Upper lobe of right lung (tissue), 1 donor: Measurements from ENCODE around the gene GCK. TPM values are rescaled to one million over a fixed set of nuclear protein-coding genes. Genes with fewer than 3 reads are reported as not detected.

ENCODE experiments used
- ATAC-seq: fragments of 200-7000 bp; cut with Tn5 transposase; one replicate; pipeline ENCODE4 v1.9.1; 2020; ENCODE audit warnings: mild to moderate bottlenecking, moderate library complexity
- DNase-seq: peaks from one replicate; pipeline ENCODE4 v3.0.0-alpha.2; 2020
- H3K27ac ChIP-seq: fragments of 200-600 bp; one replicate; pipeline ENCODE4 v1.8.0; 2022
- H3K27me3 ChIP-seq: fragments of 200-600 bp; one replicate; pipeline ENCODE4 v1.8.0; 2022; ENCODE audit warnings: mild to moderate bottlenecking
- H3K36me3 ChIP-seq: fragments of 200-600 bp; one replicate; pipeline ENCODE4 v1.8.0; 2022
- H3K4me1 ChIP-seq: fragments of 200-600 bp; one replicate; pipeline ENCODE4 v1.8.0; 2022
- H3K4me3 ChIP-seq: fragments of 200-600 bp; one replicate; pipeline ENCODE4 v1.8.0; 2022; ENCODE audit warnings: mild to moderate bottlenecking
- H3K9me3 ChIP-seq: fragments of 200-600 bp; one replicate; pipeline ENCODE4 v1.8.0; 2022
- CTCF ChIP-seq: fragments of 200-600 bp; IDR thresholded peaks from one replicate; pipeline ENCODE4 v1.8.0; 2022; ENCODE audit warnings: antibody characterized with exemption
- intact Hi-C: fragments of 100-400 bp; cut with DNase I; formaldehyde crosslinking; loops from one replicate; pipeline ENCODE4 v1.11.0; 2022
- total RNA-seq: library from RNA; stranded (reverse); fragmentation: NEBNext Ultra II Directional; extraction: Animal tissue kit (Norgen Biotek cat#: 25700); gene quantifications from one replicate; pipeline ENCODE4 v1.2.1, GENCODE V29; 2021
- donor health status: DM: no; HTN: yes; CAD: no; lungs with severe emphysema.

The GCK gene
- total RNA-seq, 1 donor from 2014 or later: 0.23 TPM

- Histone ChIP-seq H3K9me3 (no peaks in the 10 kb centered on the region), H3K4me3 (no peak overlapping the region), H3K27me3 (no peaks in the 10 kb centered on the region), H3K4me1 (no peaks in the 10 kb centered on the region), H3K27ac (no peak overlapping the region), H3K36me3 (peaks cover 10% of the 10 kb centered on the region)
- no peak for ATAC-seq
- no peak for TF ChIP-seq CTCF
- no peak for DNase-seq
- intact Hi-C loops: no loop called here
Measured at GRCh38 chr7:44217852-44218402, 28.7 kb upstream of the GCK start.

- intact Hi-C loops: no loop called here
- no peak overlapping the region for H3K27ac ChIP-seq
- peak; percentile 55 for DNase-seq
Measured at GRCh38 chr7:44217223-44217714, 28.0 kb upstream of the GCK start.

GRCh38 chr7:44216521-44217222 is 27.4 kb upstream of the GCK start:
- Histone ChIP-seq H3K9me3 (no peaks in the 10 kb centered on the region), H3K27ac (no peak overlapping the region), H3K27me3 (no peaks in the 10 kb centered on the region), H3K36me3 (peaks cover 22% of the 10 kb centered on the region), H3K4me1 (no peaks in the 10 kb centered on the region), H3K4me3 (no peak overlapping the region)
- TF ChIP-seq CTCF: no peak
- ATAC-seq (no peak), DNase-seq (peak; percentile 43)
- intact Hi-C loops: no loop called here

More at GRCh38 chr7:44217223-44217714, 28.0 kb upstream of the GCK start:
- TF ChIP-seq CTCF: no peak
- Histone ChIP-seq H3K36me3 (peaks cover 16% of the 10 kb centered on the region), H3K4me1 (no peaks in the 10 kb centered on the region), H3K27me3 (no peaks in the 10 kb centered on the region), H3K4me3 (no peak overlapping the region), H3K9me3 (no peaks in the 10 kb centered on the region)
- ATAC-seq: no peak

- H3K4me1 ChIP-seq: no peaks in the 10 kb centered on the region
- intact Hi-C loops: no loop called here
- peaks cover 29% of the 10 kb centered on the region for H3K36me3 ChIP-seq
- no peak overlapping the region for H3K27ac ChIP-seq
- H3K9me3 ChIP-seq: no peaks in the 10 kb centered on the region
- no peak overlapping the region for H3K4me3 ChIP-seq
- DNase-seq (peak; percentile 43), ATAC-seq (no peak)
- no peaks in the 10 kb centered on the region for H3K27me3 ChIP-seq
- no peak for TF ChIP-seq CTCF
Measured at GRCh38 chr7:44216019-44216418, 26.8 kb upstream of the GCK start.

GRCh38 chr7:44215531-44215930 is 26.3 kb upstream of the GCK start:
- Histone ChIP-seq H3K4me1 (no peaks in the 10 kb centered on the region), H3K36me3 (peaks cover 34% of the 10 kb centered on the region), H3K27ac (no peak overlapping the region), H3K4me3 (no peak overlapping the region), H3K27me3 (no peaks in the 10 kb centered on the region), H3K9me3 (no peaks in the 10 kb centered on the region)
- DNase-seq (peak; percentile 56), ATAC-seq (no peak)
- no peak for TF ChIP-seq CTCF
- intact Hi-C loops: no loop called here
